ENCODE data around the gene BPHL.

DNA sequence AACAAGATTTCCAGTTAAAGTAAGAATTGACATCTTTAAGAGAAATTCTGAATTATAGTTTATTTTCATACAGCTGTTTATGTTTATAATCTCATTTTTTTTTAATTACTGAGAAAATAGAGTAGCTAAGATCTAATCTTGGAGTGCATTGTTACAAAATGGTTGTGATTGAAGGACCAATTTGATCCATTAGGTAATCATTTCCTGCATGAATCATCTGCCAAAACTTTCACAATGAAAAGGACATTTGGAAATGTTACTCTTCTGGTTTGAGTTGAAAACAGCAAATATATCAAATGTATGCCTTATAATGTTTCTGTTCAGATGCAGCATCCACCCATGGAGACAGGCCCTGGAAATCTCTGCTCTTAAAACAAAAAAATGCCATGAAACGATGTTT is 19.8 kb downstream of the BPHL start:
- TF ChIP-seq, protein P1, sequence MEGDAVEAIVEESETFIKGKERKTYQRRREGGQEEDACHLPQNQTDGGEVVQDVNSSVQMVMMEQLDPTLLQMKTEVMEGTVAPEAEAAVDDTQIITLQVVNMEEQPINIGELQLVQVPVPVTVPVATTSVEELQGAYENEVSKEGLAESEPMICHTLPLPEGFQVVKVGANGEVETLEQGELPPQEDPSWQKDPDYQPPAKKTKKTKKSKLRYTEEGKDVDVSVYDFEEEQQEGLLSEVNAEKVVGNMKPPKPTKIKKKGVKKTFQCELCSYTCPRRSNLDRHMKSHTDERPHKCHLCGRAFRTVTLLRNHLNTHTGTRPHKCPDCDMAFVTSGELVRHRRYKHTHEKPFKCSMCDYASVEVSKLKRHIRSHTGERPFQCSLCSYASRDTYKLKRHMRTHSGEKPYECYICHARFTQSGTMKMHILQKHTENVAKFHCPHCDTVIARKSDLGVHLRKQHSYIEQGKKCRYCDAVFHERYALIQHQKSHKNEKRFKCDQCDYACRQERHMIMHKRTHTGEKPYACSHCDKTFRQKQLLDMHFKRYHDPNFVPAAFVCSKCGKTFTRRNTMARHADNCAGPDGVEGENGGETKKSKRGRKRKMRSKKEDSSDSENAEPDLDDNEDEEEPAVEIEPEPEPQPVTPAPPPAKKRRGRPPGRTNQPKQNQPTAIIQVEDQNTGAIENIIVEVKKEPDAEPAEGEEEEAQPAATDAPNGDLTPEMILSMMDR (IDR thresholded peaks at IDR 0.05): no peak
- TF ChIP-seq POLR2A (IDR thresholded peaks at IDR 0.05) (no peak), POLR2AphosphoS5 (IDR thresholded peaks at IDR 0.05) (no peak)

All from prostate gland (tissue), 2 donors.